K562 (cell line): ENCODE measurements around the gene ADD3. TPM values are rescaled to one million over a fixed set of nuclear protein-coding genes. Genes with fewer than 3 reads are reported as not detected.
A peak's percentile ranks its signal among the peaks of the same experiment; 100 is the strongest.

ENCODE experiments used
- ATAC-seq: fragments of 200-7000 bp; cut with Tn5 transposase; 3 replicates; pipeline ENCODE4 v1.9.1; 2020; ENCODE audit warnings: moderate library complexity
- BruUV-seq: library from RNA; stranded (reverse); fragments of 400-500 nt; replicated peaks from 2 replicates; lab custom pipeline; 2021; lab: Mats Ljungman, UMichigan
- CTCF ChIA-PET: fragments of 300-600 bp; formaldehyde crosslinking; extraction: SDS; loops from one replicate; lab custom pipeline; 2021; ENCODE audit warnings: low intra/inter-chr PET ratio; lab: Yijun Ruan, JAX
- POLR2A ChIA-PET: fragments of 300-600, 350-650 bp; sonication (Branson Sonifier 250); formaldehyde crosslinking; extraction: SDS; loops from one replicate; lab custom pipeline; 2021; ENCODE audit warnings: antibody characterized with exemption, inconsistent platforms; lab: Yijun Ruan, JAX
- DNase-seq, 4 experiments: peaks; one replicate each; pipeline versions ENCODE4 v3.0.0 to v3.0.0-alpha.2; 2011 to 2018; ENCODE audit warnings: low spot score in 3 of 4, mixed read lengths in 3 of 4; ENCODE audit errors: extremely low read depth in 1 of 4
- FAIRE-seq: peaks from 2 replicates; lab custom pipeline; 2011; peaks lifted over from hg19 to GRCh38; lab: Jason Lieb, UNC
- H2AFZ ChIP-seq: 2 replicates; pipeline ENCODE4 v1.6.0; 2011; ENCODE audit warnings: low read depth, low read length, control low read depth, inconsistent platforms
- H3K27ac ChIP-seq: fragments of 200-600 bp; 3 replicates; pipeline ENCODE4 v1.8.0; 2011; ENCODE audit warnings: low read depth, mild to moderate bottlenecking, control low read depth, inconsistent platforms, low read length, moderate library complexity, mixed read lengths; ENCODE audit errors: extremely low read depth
- H3K27me3 ChIP-seq, 2 experiments: fragments of 300-600 bp in 1 of 2; 2 replicates in 1 of 2; 3 replicates in 1 of 2; pipeline versions ENCODE4 v1.6.0 to v1.8.0; 2011; ENCODE audit warnings: inconsistent platforms in 2 of 2, low read length in 2 of 2, mild to moderate bottlenecking in 1 of 2, mixed read lengths in 1 of 2, moderate library complexity in 1 of 2; ENCODE audit not compliant: control insufficient read depth in 2 of 2, insufficient read depth in 2 of 2
- H3K36me3 ChIP-seq: fragments of 300-600 bp; 3 replicates; pipeline ENCODE4 v1.8.0; 2011; ENCODE audit warnings: mild to moderate bottlenecking, low read length, inconsistent platforms; ENCODE audit not compliant: control insufficient read depth, insufficient read depth
- H3K4me1 ChIP-seq, 2 experiments: fragments of 200-600 bp in 1 of 2; replicated peaks in 1 of 2; 2 replicates in 1 of 2; 3 replicates in 1 of 2; pipeline versions ENCODE4 v1.5.1 to v1.8.0; 2011; ENCODE audit warnings: inconsistent platforms in 2 of 2, low read length in 2 of 2, mild to moderate bottlenecking in 1 of 2, mixed read lengths in 1 of 2, moderate library complexity in 1 of 2; ENCODE audit not compliant: control insufficient read depth in 2 of 2, insufficient read depth in 2 of 2
- H3K4me2 ChIP-seq: 2 replicates; pipeline ENCODE4 v1.6.1; 2011; ENCODE audit warnings: low read length, control low read depth, inconsistent platforms, mixed read lengths; ENCODE audit not compliant: insufficient read depth
- H3K4me3 ChIP-seq: fragments of 200-600 bp; sonication (generic), shearing (Covaris generic); 2 replicates; pipeline ENCODE4 v1.5.1; 2016; ENCODE audit warnings: control low read depth, inconsistent platforms
- H3K79me2 ChIP-seq: fragments of 200-600 bp; 3 replicates; pipeline ENCODE4 v1.8.0; 2011; ENCODE audit warnings: low read length, inconsistent platforms; ENCODE audit not compliant: control insufficient read depth, insufficient read depth
- H3K9ac ChIP-seq, 2 experiments: 2 replicates each; pipeline versions ENCODE4 v1.6.0 to v1.6.1; 2011; ENCODE audit warnings: low read depth in 2 of 2, low read length in 2 of 2, control low read depth in 1 of 2, inconsistent platforms in 1 of 2, mild to moderate bottlenecking in 1 of 2, mixed read lengths in 1 of 2; ENCODE audit not compliant: insufficient read depth in 1 of 2
- H3K9me1 ChIP-seq: one replicate; pipeline ENCODE4 v1.6.0; 2011; ENCODE audit warnings: inconsistent platforms, mild to moderate bottlenecking, low read length, moderate library complexity; ENCODE audit not compliant: control insufficient read depth, insufficient read depth
- H3K9me3 ChIP-seq: replicated peaks from 2 replicates; pipeline ENCODE4 v1.5.1; 2011; ENCODE audit warnings: low read depth, low read length, inconsistent platforms; ENCODE audit not compliant: control insufficient read depth, insufficient read depth
- H4K20me1 ChIP-seq: replicated peaks from 2 replicates; pipeline ENCODE4 v1.6.1; 2011; ENCODE audit warnings: low read length, inconsistent platforms, mixed read lengths; ENCODE audit not compliant: control insufficient read depth, insufficient read depth
- CBFA2T2 ChIP-seq: fragments of 450-650 bp; conservative IDR thresholded peaks from 2 replicates; pipeline ENCODE4 v1.6.1; 2017; ENCODE audit warnings: mild to moderate bottlenecking
- RFX1 ChIP-seq: fragments of 450-650 bp; IDR thresholded peaks from 2 replicates; pipeline ENCODE4 v1.6.1; 2016; ENCODE audit warnings: mild to moderate bottlenecking, moderate library complexity
- WGBS: fragments of 100-300 bp; shearing (Covaris generic); methylation state at CpG from one replicate; pipeline ENCODE4 v1.1.6; 2016; ENCODE audit warnings: low coverage, mixed read lengths; ENCODE audit not compliant: insufficient coverage; ENCODE audit errors: missing lambda C conversion rate; 5-methylcytosine and 5-hydroxymethylcytosine counted together
- in situ Hi-C: fragments of 300-500 bp; cut with MboI; formaldehyde crosslinking; loops from 4 replicates; pipeline ENCODE4 v1.15.0; 2018; ENCODE audit warnings: inconsistent platforms, mixed read lengths
- intact Hi-C: fragments of 100-400 bp; cut with micrococcal nuclease; formaldehyde crosslinking; loops from 2 replicates; pipeline ENCODE4 v1.14.2; 2022
- polyA plus RNA-seq, 8 experiments: library from polyadenylated mRNA; depleted of rRNA in 4 of 8; stranded (reverse) in 5 of 8; unstranded in 3 of 8; fragments of >200 nt; fragmentation: Nextera tagmentation in 2 of 8; fragmentation: Illumina TruSeq in 1 of 8; extraction: Ambion mirVana in 2 of 8; extraction: Trizol in 1 of 8; gene quantifications; 2 replicates each; pipeline versions ENCODE4 v1.2.1 to v1.2.3, GENCODE V29; 2011 to 2014; ENCODE audit warnings: inconsistent platforms in 1 of 8, missing spikeins in 1 of 8
- total RNA-seq, 7 experiments: library from RNA; depleted of rRNA in 6 of 7; stranded (reverse); fragments of >200 nt in 6 of 7; fragmentation: Illumina TruSeq in 2 of 7; extraction: Trizol in 2 of 7; gene quantifications; 2 replicates each; pipeline versions ENCODE4 v1.2.1 to v1.2.3, GENCODE V29; 2011 to 2021; ENCODE audit warnings: low replicate concordance in 1 of 7
- TF ChIP-seq, protein P1 (sequence below): IDR thresholded peaks from 3 replicates; pipeline ENCODE4 v1.6.1; 2011; ENCODE audit warnings: borderline replicate concordance, mild to moderate bottlenecking, moderate library complexity; ENCODE audit not compliant: insufficient read length; ENCODE audit errors: extremely low read depth

ADD3 gene
- total and polyA plus RNA-seq, 9 of the 15 experiments (the other 6 are each of a cell fraction or from before 2014, with no cell fraction given): 13.2 to 125 (median 31.7) TPM

DNA sequence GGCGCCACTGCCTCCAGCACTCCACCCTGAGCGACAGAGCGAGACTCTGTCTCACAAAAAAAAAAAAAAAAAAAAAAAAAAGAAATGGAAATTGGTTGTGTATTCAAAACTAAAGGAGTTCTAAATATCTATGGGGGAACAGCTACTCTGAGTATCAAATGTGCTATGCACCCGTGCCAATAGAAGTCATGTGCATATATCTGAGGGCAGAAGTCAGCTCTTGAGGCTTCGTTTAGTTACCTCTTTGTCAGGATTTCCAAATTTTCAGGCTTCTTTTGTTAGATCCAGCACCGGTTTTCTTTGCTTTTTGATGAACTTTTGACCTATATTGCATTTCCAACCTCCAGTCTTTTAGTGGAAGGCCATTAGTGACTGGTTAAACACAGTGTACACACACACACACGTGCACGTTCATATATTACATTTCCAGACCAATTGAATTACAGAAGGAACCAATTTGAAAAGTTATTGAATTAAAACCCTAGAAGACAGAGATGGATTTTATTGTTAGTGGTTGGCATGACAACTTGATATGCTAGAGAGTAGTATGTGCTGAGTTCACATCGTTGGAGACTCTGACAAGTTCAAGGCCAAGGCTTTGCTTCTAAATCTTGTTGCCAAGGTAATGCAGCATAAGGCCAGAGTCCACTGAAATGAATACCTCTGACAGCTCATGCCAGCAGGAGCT lies 33.1 kb upstream of the ADD3 start:
- FAIRE-seq (no peak), ATAC-seq (no peak), DNase-seq (no peak)
- CTCF ChIA-PET: no interaction called here
- Histone ChIP-seq H3K79me2 (no peaks in the 10 kb centered on the region), H3K27me3 (no peaks in the 10 kb centered on the region), H3K36me3 (no peaks in the 10 kb centered on the region), H3K9me3 (no peaks in the 10 kb centered on the region), H3K9me1 (no peaks in the 10 kb centered on the region), H3K27ac (no peak overlapping the region), H3K4me2 (no peak overlapping the region), H3K4me1 (peaks cover 0 to 7% of the 10 kb centered on the region in 2 experiments; a peak in 2 of 5 replicates)
- intact Hi-C loops: loop anchor here (5.0 kb wide), 2 partner anchors 108 to 163 kb away; no protein-coding TSS in a partner anchor
- no TSS peak for BruUV-seq
- POLR2A ChIA-PET: no interaction called here
- peak; percentile 59 for TF ChIP-seq RFX1
- no peak for TF ChIP-seq CBFA2T2
- TF ChIP-seq, all 486 proteins: peak for 1
- no peak overlapping the region for H3K4me3 ChIP-seq
- no peak overlapping the region for H3K9ac ChIP-seq
- no peaks in the 10 kb centered on the region for H4K20me1 ChIP-seq
- in situ Hi-C loops: no loop called here
- no peak overlapping the region for H2AFZ ChIP-seq
- 32% methylated on average over 5 of the region's 9 CpGs for WGBS

DNA sequence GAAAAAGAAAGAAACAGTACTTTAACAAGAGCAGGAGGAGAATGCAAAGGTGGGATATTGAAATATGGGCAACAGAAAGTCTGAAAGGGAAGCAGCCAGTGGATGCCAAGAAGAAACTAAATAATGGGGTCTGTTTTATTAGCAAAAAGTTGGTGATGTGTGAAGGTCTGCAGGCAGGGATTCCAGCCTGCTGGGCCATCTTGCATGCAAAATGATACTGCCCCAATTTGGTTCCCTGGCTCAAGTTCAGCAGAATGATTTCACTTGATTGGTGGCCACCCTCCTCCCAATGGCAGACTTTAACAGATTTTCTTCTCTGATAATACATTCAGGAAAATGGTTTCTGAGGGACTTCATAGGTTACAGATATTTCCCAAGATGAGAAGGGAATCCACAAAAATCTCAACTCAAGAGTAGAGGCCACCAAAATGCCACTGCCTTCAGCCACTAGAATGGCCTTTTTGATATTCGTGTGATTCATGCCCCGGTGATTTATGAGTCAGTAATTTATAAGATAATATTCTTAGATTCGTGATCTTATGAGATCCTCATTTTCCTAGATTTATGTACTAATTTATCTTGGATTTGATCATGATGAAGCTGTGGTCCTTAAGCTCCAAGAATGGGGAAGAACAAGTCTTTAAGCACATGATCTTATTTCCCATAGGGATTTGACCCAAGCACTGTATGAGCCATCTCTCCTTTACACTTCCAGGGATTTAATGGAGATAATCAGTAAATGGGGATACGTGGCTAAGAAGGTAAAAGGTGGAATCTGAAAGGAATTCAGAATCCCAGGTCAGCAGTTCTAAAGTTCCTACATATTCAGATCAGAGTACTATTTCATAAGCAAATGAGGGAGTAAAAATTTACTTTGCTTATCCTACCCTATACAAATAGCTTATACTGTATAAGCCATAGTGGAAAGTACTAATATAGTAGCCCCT lies 32.3 kb upstream of the ADD3 start:
- Histone ChIP-seq H4K20me1 (no peaks in the 10 kb centered on the region), H3K27me3 (no peaks in the 10 kb centered on the region), H3K4me2 (no peak overlapping the region), H2AFZ (no peak overlapping the region), H3K9ac (no peak overlapping the region), H3K27ac (no peak overlapping the region), H3K9me1 (no peaks in the 10 kb centered on the region), H3K4me3 (no peak overlapping the region), H3K4me1 (peaks cover 0 to 13% of the 10 kb centered on the region in 2 experiments; a peak in 2 of 5 replicates), H3K79me2 (no peaks in the 10 kb centered on the region), H3K36me3 (no peaks in the 10 kb centered on the region), H3K9me3 (no peaks in the 10 kb centered on the region)
- ATAC-seq: no peak
- in situ Hi-C loops: no loop called here
- 19% methylated on average over 4 of the region's 4 CpGs for WGBS
- TF ChIP-seq, protein P1, sequence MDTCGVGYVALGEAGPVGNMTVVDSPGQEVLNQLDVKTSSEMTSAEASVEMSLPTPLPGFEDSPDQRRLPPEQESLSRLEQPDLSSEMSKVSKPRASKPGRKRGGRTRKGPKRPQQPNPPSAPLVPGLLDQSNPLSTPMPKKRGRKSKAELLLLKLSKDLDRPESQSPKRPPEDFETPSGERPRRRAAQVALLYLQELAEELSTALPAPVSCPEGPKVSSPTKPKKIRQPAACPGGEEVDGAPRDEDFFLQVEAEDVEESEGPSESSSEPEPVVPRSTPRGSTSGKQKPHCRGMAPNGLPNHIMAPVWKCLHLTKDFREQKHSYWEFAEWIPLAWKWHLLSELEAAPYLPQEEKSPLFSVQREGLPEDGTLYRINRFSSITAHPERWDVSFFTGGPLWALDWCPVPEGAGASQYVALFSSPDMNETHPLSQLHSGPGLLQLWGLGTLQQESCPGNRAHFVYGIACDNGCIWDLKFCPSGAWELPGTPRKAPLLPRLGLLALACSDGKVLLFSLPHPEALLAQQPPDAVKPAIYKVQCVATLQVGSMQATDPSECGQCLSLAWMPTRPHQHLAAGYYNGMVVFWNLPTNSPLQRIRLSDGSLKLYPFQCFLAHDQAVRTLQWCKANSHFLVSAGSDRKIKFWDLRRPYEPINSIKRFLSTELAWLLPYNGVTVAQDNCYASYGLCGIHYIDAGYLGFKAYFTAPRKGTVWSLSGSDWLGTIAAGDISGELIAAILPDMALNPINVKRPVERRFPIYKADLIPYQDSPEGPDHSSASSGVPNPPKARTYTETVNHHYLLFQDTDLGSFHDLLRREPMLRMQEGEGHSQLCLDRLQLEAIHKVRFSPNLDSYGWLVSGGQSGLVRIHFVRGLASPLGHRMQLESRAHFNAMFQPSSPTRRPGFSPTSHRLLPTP: no peak
- POLR2A ChIA-PET: interaction anchor here (1.0 kb wide), 1 partner anchor 38 kb away, joined by 3 read pairs; no protein-coding TSS in a partner anchor
- CTCF ChIA-PET: no interaction called here
- BruUV-seq: no TSS peak
- intact Hi-C loops: loop anchor here (5.0 kb wide), 2 partner anchors 107 to 162 kb away; no protein-coding TSS in a partner anchor
- DNase-seq: no peak
- no peak for FAIRE-seq
